Breast epithelium (tissue), 4 donors: ENCODE data around the gene MYLIP. TPM values are rescaled to one million over a fixed set of nuclear protein-coding genes. Genes with fewer than 3 reads are reported as not detected.

Experiments
- DNase-seq, 2 donors: peaks; one replicate each; pipeline ENCODE4 v3.0.0-alpha.2; 2019; ENCODE audit warnings: low spot score in 2 of 2
- H3K27ac ChIP-seq, 2 donors: fragments of 200-600 bp; sonication (generic) in 1 of 2; one replicate each; pipeline ENCODE4 v1.5.1; 2016 to 2019; ENCODE audit warnings: mild to moderate bottlenecking in 1 of 2
- H3K27me3 ChIP-seq, 2 donors: fragments of 200-600 bp; sonication (generic) in 1 of 2; one replicate each; pipeline versions ENCODE4 v1.5.1 to v1.6.0; 2017 to 2019; ENCODE audit warnings: control low read depth in 1 of 2, mild to moderate bottlenecking in 1 of 2
- H3K36me3 ChIP-seq: fragments of 200-600 bp; one replicate; pipeline ENCODE4 v1.5.1; 2019
- H3K4me1 ChIP-seq, 2 donors: fragments of 200-600 bp; sonication (generic); one replicate each; pipeline ENCODE4 v1.5.1; 2016 to 2019; ENCODE audit warnings: control low read depth in 1 of 2
- H3K4me3 ChIP-seq, 3 donors: fragments of 200-600 bp; sonication (generic); 1 replicate in 2 of 3; 2 replicates in 1 of 3; pipeline ENCODE4 v1.5.1; 2016 to 2019; ENCODE audit warnings: mild to moderate bottlenecking in 3 of 3, moderate library complexity in 2 of 3
- H3K9me3 ChIP-seq, 2 donors: fragments of 200-600 bp; sonication (generic) in 1 of 2; one replicate each; pipeline ENCODE4 v1.5.1; 2016 to 2019; ENCODE audit warnings: control low read depth in 1 of 2
- CTCF ChIP-seq, 3 donors: fragments of 450-650 bp; IDR thresholded peaks; one replicate each; pipeline ENCODE4 v1.5.1; 2016 to 2017; ENCODE audit warnings: antibody characterized with exemption in 3 of 3, mild to moderate bottlenecking in 3 of 3, moderate library complexity in 3 of 3
- POLR2A ChIP-seq: fragments of 450-650 bp; IDR thresholded peaks from one replicate; pipeline ENCODE4 v1.6.1; 2016; ENCODE audit warnings: antibody characterized with exemption, mild to moderate bottlenecking, moderate library complexity
- POLR2AphosphoS5 ChIP-seq, 3 donors: sonication (generic); formaldehyde crosslinking; IDR thresholded peaks; one replicate each; pipeline ENCODE4 v1.6.1; 2017; ENCODE audit warnings: antibody characterized with exemption in 3 of 3
- intact Hi-C: fragments of 100-400 bp; cut with DNase I; formaldehyde crosslinking; loops from one replicate; pipeline ENCODE4 v1.15.1; 2023; ENCODE audit warnings: low total_unique reads
- total RNA-seq, 3 donors: library from RNA; depleted of rRNA; stranded (reverse); fragments of >200 nt; gene quantifications; one replicate each; pipeline ENCODE4 v1.1.0, GENCODE V29; 2016

The MYLIP gene
- total RNA-seq, 3 donors from 2014 or later = 47.2 to 63.0 (median 59.6) TPM

GRCh38 chr6:16106991-16107787 lies 21.7 kb upstream of the MYLIP start:
- TF ChIP-seq CTCF (IDR thresholded peaks at IDR 0.05) (no peak), POLR2AphosphoS5 (IDR thresholded peaks at IDR 0.05) (no peak), POLR2A (no peak)
- no peaks in the 10 kb centered on the region for H3K4me1 ChIP-seq
- no peak for DNase-seq
- intact Hi-C loops = no loop called here
- no peaks in the 10 kb centered on the region for H3K9me3 ChIP-seq
- no peaks in the 10 kb centered on the region for H3K27me3 ChIP-seq
- H3K36me3 ChIP-seq = no peaks in the 10 kb centered on the region
- H3K27ac ChIP-seq = no peak overlapping the region
- H3K4me3 ChIP-seq = no peak overlapping the region

- Histone ChIP-seq H3K4me1 (no peaks in the 10 kb centered on the region), H3K27ac (no peak overlapping the region), H3K9me3 (no peaks in the 10 kb centered on the region), H3K36me3 (no peaks in the 10 kb centered on the region), H3K27me3 (no peaks in the 10 kb centered on the region), H3K4me3 (no peak overlapping the region)
- TF ChIP-seq CTCF (IDR thresholded peaks at IDR 0.05) = no peak
- no peak for TF ChIP-seq POLR2A
- TF ChIP-seq POLR2AphosphoS5 (IDR thresholded peaks at IDR 0.05) = no peak
- intact Hi-C loops = no loop called here
- no peak for DNase-seq
These were observed 20.5 kb upstream of the MYLIP start for GRCh38 chr6:16108419-16108818.

GRCh38 chr6:16108921-16109658 lies 19.8 kb upstream of the MYLIP start:
- H3K27ac ChIP-seq = no peak overlapping the region
- no peaks in the 10 kb centered on the region for H3K4me1 ChIP-seq
- TF ChIP-seq POLR2AphosphoS5 (IDR thresholded peaks at IDR 0.05) (no peak), POLR2A (no peak), CTCF (IDR thresholded peaks at IDR 0.05) (no peak)
- no peaks in the 10 kb centered on the region for H3K27me3 ChIP-seq
- intact Hi-C loops = no loop called here
- no peak for DNase-seq
- H3K9me3 ChIP-seq = no peaks in the 10 kb centered on the region
- no peak overlapping the region for H3K4me3 ChIP-seq
- no peaks in the 10 kb centered on the region for H3K36me3 ChIP-seq

GRCh38 chr6:16109659-16110305 lies 19.1 kb upstream of the MYLIP start:
- Histone ChIP-seq H3K4me3 (no peak overlapping the region), H3K4me1 (no peaks in the 10 kb centered on the region), H3K9me3 (no peaks in the 10 kb centered on the region), H3K27ac (no peak overlapping the region), H3K27me3 (no peaks in the 10 kb centered on the region), H3K36me3 (no peaks in the 10 kb centered on the region)
- DNase-seq = no peak
- TF ChIP-seq CTCF (IDR thresholded peaks at IDR 0.05) (no peak), POLR2AphosphoS5 (IDR thresholded peaks at IDR 0.05) (no peak), POLR2A (no peak)
- intact Hi-C loops = no loop called here

GRCh38 chr6:16118825-16119224 lies 10.1 kb upstream of the MYLIP start:
- intact Hi-C loops = no loop called here
- H3K36me3 ChIP-seq = no peaks in the 10 kb centered on the region
- no peaks in the 10 kb centered on the region for H3K27me3 ChIP-seq
- no peak overlapping the region for H3K4me3 ChIP-seq
- no peak for TF ChIP-seq POLR2A
- TF ChIP-seq POLR2AphosphoS5 (IDR thresholded peaks at IDR 0.05) = no peak
- TF ChIP-seq CTCF (IDR thresholded peaks at IDR 0.05) = no peak
- no peak for DNase-seq
- H3K27ac ChIP-seq = no peak overlapping the region
- H3K4me1 ChIP-seq = no peaks in the 10 kb centered on the region
- H3K9me3 ChIP-seq = no peaks in the 10 kb centered on the region
